HL-60 (cell line): ENCODE results near the gene REEP3.

Experiments
- GABPA ChIP-seq: IDR thresholded peaks from 2 replicates; pipeline ENCODE4 v1.6.1; 2012; ENCODE audit warnings: low read depth
- POLR2AphosphoS5 ChIP-seq: IDR thresholded peaks from 2 replicates; pipeline ENCODE4 v1.6.1; 2012; ENCODE audit warnings: low read depth
- SPI1 ChIP-seq: IDR thresholded peaks from 2 replicates; pipeline ENCODE4 v1.6.1; 2012; ENCODE audit warnings: low read depth, mild to moderate bottlenecking, borderline replicate concordance
- TF ChIP-seq, protein P1 (sequence below): IDR thresholded peaks from one replicate; pipeline ENCODE4 v1.5.1; 2011; ENCODE audit warnings: low read length, control low read depth, inconsistent platforms; ENCODE audit not compliant: insufficient read depth

DNA sequence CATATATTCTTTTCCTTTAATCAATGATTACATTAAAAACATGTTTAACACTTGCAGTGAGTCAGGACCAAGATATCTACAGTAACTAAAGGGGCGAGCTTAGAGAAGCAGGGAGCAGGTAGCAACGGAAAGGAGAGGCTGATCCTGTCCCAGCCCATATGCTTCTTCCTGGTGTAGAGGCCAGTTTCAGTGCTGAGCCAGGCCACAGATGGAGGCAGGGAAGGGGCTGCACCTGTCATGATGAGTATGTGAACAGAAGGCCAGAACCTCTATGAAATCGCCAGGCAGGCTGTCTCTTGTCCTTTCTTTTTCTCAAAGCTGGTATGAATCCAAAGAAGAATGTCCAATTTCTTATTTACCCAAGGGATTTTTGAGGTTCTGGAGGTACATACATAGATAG lies 16.3 kb downstream of the REEP3 start:
- TF ChIP-seq POLR2AphosphoS5 (no peak), SPI1 (no peak), GABPA (no peak)
- TF ChIP-seq, protein P1, sequence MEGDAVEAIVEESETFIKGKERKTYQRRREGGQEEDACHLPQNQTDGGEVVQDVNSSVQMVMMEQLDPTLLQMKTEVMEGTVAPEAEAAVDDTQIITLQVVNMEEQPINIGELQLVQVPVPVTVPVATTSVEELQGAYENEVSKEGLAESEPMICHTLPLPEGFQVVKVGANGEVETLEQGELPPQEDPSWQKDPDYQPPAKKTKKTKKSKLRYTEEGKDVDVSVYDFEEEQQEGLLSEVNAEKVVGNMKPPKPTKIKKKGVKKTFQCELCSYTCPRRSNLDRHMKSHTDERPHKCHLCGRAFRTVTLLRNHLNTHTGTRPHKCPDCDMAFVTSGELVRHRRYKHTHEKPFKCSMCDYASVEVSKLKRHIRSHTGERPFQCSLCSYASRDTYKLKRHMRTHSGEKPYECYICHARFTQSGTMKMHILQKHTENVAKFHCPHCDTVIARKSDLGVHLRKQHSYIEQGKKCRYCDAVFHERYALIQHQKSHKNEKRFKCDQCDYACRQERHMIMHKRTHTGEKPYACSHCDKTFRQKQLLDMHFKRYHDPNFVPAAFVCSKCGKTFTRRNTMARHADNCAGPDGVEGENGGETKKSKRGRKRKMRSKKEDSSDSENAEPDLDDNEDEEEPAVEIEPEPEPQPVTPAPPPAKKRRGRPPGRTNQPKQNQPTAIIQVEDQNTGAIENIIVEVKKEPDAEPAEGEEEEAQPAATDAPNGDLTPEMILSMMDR, result no peak
